GM18520 (cell line): ENCODE data around the gene SCN10A.

Experiments
- ATAC-seq: cut with Tn5 transposase; IDR thresholded peaks from one replicate; pipeline ENCODE4 v1.9.1; 2021; ENCODE audit not compliant: unreplicated experiment

SCN10A gene

DNA sequence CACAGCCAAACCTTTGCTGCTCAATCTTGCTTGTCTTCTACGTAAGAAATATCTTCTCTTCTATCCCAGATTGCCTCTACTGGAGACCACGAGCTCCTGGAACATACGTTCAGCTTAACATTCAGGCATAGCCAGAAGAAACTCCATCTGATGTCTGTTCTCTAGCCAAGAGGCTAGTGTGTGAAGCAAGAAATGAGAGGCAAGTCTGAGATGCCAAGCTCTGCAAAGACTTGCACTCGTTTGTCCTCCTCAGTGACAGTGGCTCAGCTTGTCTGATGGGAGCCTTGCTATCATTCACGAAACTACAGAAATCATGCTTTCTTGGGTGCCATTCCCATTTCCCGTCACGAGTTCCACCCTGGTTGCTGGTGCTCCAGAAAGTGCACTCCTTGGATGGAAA is at the start of gene SCN10A:
Gene SCN10A (minus strand): TSS at position 192 of the 400 bp plus-strand sequence. CDS start 22,207 bp downstream, outside the sequence.
- no peak for ATAC-seq

DNA sequence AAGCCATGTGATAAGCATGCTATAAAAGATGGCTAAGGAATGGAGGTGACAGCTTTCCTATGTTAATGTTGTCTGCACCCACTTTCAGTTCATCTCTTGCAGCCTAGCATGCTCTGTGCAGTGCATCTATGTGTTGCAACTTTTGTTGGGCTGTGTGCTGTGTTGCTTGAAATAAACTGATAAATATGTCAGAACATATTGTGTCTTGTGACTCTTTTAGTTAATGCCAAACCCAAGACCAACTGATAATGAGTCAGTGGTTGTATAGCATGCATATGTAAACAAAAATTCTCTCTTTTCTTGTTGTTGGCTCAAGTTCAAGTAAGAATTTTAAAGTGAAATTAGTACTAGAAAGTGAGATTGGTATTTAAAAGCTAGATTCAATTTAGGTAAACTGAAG is 37.0 kb upstream of the SCN10A start:
- no peak for ATAC-seq

DNA sequence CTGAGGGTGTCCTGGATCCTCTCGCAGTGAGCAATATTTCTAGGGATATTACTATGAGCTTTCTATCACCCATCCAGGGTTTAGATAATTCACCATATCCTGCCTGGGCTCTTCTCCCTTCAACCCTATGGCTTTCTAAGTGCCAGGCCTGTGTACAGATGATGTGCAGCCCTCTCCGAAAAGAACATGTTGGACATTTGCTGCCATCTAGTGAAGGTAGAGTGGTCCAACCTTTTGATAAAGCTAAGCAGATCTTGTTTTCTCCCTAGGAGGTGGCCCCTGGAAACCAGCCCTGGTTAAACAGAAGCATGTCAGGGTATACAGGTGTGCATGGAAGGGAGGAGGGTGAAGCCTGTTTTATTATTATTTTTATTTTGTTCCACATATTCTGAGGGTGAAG is 27.9 kb upstream of the SCN10A start:
- no peak for ATAC-seq

DNA sequence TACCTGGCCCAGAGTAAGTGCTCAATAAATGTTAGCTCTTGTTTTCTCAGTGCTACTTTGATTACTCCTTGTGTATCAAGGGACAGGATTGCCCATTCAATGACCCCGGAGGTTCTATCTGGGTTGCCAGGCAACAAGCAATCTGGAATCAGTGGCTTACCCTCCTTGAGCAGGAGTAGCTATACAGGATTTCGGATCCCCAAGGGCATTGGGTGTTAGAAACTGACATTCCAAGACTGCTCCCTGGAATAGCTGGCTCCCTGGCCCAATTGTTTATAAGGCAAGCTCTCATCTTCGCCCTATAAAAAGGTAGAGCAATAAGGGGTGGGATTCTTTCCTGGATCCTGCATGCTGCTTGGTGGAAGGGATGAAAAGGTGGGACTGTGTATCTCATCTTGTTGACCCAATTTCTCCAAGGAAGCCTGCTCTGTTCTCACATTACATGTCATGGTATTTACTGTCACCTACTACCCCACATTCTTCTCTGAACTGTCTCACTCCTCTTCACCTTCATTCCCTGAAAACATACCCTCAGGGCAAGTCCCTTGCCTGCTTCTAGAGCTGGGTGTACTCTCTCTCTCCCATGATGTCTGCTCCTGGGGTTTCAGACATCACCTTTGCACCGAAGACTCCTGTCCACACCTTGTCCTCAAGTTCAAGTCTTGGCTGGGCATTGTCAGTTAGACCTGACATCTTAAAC is 26.4 kb upstream of the SCN10A start:
- no peak for ATAC-seq

DNA sequence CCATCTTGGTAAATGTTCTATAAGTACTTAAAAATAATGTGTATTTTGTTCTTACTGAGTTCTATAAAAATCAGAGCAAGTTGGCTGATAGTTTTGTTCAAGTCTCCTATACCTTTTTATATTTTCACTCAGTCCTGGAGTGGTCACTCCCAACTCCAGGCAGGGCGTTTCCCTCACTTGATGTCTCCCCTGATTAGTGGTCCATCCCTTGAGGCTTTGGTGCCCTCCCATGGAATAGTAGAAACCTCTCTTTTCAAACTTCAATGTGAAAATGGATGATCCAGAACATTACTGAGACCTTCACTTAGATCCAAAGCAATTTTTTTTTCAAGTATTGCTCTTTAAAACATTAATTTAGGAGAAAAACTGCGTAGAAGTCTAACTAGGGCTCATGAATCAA is 25.0 kb upstream of the SCN10A start:
- no peak for ATAC-seq

DNA sequence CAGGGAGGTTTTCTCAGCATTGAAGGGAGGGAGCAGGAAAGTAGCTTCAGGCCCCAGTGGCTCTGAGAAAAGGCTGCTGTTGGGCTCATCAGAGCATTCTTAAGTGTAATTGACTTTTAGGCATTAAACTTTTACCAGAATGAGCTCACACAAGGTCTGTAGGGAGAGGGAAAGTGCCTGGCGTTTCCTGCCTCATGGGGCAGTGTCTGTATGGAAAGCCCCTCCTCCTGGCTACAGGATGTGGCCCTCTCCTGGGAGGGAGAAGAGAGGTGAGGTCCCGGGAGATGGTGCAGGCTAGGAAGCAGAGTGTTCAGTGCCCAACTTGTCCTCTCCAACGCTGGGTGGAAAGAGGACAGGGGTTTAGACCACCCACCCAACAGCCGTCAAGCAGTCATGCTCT is 21.3 kb upstream of the SCN10A start:
- ATAC-seq, result no peak

DNA sequence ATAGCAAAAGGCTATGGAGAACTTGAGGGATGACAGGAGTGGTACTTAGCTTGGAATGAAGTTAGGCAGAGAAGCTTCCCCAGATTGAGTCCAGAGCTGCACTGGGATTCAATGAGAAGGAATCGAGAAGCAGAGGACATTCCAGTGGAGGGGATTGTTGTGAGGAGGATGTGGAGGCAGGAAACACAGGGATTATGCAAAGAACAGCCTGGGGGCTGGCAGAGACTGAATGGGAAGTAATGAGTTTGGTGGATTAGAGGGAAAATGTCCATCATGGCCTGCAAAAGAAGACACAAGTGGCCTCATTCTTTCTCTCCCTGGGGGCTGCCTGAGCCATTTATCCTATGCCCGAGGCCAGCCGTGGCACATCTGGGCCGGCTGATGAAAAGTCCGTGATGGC is 20.5 kb upstream of the SCN10A start:
- ATAC-seq, result no peak

DNA sequence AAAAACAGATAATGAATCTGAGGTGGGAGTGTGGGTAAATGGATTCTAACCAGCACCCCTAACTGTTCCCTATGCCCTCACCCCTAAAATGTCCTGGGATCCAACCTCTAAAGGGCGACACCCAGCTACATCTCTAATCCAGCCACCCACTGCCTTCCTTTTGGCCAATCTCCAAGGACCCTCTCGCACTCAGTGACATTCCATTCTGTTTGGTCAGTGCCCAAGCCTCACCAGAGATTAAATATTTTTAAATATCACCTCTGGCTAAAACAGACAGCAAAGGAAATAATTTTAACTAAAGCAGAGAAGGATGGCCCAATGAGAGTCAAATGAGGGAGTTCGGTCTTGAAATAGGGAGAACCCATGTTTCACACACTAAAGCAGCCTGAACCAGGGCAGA is 19.9 kb upstream of the SCN10A start:
- no peak for ATAC-seq

DNA sequence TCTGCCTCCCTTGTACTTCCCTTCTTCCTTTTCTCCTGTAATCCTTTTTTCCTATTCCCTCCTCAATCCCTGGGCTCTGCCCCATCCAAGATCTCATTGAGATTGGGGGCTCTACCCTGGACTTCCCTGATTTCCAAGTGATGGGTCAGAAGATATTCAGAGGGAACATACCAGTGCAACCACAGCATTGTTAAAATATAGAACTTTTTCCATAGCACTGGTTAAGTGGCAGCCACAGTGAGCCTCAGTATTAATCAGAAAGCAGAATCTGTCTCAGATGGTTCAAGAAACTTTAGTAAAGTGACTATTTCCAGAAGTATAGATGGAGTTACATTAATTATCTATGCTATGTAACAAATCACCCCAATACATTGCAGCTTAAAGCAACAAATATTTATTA is 18.7 kb upstream of the SCN10A start:
- ATAC-seq, result no peak

DNA sequence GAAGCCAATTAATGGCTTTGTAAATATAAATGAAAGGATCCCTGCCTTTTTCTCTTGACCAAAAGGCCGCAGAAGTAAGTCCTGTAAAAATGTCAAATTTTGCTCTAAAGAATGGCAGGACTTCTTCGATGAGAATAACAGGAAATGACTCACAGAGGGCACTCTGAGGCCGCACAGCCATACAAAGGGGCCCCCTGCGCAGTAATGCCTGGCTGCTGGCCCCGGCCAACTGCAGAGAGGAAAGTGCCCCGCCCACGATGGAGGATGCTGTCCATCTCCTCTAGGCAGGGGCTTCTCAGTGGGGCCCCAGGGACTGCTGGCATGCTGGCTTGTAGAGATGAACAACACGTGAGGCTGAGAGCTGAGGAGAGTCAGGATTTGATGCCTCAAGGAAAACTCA is 18.1 kb upstream of the SCN10A start:
- ATAC-seq, result no peak

DNA sequence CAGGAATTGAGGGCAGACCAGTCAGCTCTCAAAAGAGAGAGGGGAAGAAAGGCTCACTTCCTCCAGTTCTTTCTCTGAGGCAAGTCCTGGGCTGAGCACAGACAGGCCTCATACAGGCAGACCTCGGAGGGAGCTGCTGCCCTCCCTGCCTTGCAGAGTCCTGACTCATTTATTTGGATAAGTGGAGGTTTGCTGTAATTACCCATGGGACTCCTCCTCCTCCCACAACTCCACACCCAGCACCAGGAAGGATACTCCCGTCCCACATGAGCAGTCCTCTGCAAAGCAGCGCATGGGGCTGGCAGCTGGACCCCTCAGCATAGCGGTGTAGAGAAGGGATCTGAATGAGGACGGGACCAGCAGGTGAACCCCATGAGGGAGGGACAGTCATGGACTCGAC is 13.4 kb upstream of the SCN10A start:
- ATAC-seq, result no peak

DNA sequence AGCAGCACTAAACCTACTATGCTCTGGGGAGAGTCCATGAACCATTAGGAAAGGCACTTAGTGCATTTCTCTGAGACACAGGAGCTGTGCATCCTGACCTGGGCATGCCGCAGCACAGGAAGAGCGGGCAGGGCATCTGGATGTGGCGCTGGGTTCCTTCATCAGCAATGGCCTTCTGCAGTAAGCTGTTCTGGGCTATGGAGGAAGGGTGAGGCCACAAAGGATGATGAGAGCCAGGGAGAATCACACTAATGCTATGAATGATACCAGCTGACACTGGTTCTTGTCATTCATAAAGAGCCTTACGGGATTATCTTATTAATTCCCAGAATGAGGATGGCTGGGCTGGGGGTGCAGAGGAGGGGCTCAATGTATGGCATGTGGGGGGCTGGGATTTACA is 12.7 kb upstream of the SCN10A start:
- ATAC-seq, result no peak

DNA sequence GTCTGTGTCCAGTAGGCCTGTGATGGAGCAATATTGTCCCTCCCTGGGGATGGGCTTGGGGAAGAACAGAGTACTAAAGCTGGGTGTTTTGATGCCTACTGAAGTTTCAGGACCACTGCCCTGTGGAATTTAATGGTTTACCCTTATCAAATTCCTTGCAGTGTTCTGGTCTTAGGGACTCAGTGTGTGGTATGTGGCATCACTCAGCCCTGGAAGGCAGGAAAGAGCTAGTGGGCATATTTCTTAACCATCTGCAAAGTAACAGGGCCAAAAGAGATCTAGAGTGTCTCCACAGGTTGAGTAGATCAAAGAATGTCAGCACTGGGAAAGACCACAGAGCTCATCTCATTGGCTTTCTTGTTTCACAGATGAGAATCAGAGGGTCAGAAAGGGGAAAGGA is 11.8 kb upstream of the SCN10A start:
- ATAC-seq, result no peak

DNA sequence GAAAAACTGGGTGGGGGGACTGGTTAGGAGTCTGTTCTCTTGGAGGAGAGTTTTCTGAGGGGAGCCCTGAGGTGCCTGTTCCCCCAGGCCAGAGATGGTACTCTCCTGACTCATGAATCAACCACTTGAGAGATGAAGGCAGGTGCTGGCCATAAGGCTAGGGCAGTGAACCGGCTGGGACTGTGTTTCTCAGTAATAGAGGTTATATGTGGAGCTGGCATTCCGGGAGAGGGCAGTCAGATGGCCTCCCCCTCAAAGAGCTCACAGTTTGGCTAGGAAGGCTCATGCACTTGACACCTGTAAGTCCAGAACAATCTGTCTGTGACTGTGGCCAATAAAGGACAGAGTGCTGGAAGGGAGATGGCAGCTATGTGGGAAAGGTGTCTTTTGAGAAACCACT is 10.0 kb upstream of the SCN10A start:
- no peak for ATAC-seq

DNA sequence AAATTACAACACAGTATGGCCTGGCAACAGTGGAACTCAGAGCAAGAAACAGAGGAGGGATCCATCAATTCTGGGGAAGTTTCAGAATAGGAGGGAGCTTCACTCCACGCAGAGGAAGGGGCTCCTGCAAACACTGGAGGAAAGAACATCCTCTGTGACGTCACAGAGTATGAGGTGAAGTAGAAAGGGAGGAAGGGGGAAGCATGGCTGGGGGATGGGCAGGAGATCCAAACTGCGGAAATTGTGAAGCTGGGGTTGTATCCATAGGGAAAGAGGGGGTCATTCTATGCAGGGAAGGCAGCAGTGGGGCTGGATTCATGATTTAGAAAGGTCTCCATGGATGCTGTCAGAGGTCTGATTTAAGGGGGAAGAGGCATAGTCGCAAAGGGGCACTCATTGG is 8.3 kb upstream of the SCN10A start:
- no peak for ATAC-seq

DNA sequence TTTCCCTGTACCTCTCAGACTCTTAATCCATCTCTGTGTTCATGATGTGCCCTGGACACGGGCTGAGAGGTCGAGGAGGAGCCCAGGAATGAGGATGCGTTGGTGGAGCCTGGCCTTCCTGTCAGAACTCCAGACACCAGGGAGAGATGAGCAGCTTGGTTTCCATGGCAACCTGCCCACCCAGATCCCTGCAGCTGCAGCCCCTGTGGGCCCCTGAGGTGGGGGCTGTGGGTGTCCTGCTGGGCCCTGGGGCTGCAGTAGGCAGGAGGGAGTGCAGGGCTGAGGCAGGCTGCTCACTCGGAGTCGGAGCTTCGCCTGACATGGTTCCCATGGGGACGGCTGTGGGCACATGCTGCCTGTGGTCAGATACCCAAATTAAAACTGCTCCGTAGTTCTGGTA is 7.7 kb upstream of the SCN10A start:
- ATAC-seq, result no peak

DNA sequence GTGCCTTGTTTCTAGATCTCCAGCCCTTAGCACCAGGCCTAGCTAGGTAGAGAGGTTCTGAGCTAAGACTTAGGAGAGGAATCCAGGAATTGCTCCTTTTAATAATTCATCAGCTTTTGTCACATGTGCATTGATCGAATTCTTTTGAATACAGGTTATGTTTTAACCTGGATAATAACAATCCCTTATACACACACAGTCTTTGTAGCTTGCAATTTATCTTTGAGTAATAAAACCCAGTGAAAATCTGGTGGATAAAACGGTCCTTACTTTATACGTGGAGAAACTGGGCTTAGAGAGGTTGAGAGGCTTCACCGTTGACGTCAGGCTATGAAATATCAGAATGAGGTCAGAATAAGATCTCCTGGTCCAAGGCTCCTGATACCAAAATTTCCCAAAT is 7.2 kb upstream of the SCN10A start:
- ATAC-seq, result no peak

DNA sequence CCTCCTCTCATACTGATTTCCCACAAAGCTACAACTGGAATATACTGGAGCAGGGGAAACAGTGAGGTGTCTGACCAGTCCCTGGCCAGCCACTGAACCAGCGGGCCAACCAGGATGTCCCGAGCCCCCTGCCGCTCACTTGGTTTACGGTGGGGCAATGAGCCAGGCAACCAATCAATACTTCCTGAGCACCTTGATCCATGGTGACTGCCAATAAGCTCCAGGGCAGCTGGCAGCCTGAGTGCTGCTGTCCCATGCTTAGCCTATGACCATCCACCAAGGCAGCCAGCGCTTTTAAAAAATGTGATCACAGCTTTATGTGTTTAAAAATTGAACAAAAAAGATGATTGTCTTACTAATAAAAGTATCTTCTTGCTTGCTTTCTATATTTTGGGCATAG is 4.2 kb downstream of the SCN10A start:
- no peak for ATAC-seq

DNA sequence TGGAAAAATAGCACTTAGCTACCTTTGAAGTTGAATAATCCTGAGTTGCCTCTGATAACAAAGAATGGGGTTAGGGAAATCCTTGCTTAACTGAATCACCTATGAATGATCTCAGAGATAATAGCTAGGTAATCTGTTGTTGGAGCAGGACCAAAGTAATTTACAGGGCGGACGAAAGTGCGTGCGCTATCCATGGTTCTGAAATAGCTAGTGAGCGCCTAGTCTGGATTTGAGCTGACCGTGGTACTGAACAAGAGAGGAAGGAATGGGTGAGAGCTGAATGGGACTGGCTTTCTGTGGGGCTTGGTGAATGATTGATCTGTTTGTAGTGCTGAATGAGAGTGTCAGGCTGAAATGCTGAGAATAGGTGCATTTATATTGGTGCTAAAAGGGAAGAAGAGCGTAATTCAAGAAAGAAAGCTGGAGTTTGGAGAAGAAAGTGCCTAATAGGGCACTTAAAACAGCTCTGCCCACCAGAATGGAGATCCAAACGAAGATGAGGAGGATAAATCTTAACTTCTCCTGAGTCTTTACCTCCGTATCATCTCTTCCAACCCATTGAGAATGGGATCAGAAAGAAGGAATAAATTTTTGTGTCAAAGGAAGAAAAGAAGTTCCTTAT is 10.1 kb downstream of the SCN10A start:
- no peak for ATAC-seq

DNA sequence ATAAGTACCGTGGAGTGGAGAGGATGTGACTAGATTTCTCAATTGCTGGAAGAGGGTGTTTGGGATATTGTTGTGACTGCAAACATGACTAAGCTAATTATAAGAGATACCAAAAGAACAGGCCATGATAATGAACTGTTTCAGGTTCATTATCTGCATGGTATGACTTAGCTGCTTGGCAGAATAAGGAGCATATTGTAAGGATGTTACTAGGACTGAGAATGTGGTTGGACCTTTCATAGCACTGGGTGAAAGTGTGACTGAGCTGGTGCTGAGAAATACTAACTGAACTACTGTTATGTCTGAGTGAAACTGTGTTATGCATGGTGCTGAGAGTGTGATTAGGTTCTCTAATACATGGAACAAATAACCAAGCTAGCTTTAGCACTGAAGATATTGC is 11.0 kb downstream of the SCN10A start:
- ATAC-seq, result no peak

DNA sequence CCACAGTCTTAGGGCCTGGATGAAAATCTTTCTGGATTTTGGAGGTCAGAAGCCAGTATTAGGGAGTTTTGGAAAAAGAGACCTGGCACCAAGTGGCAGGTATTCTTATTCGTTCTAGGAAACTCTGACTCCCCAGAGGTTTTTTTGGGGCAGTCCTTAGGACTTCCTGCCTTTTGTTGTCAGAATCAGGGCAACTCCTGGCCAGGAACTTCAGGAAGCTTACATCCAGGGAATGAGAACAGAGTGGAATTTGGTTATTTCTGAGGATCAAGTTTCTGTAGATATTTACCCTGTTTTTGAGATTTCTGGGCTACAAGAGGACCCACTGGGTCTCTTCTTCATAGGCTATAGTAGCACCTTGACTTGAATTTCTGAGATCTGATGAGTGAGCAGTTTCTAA is 15.5 kb downstream of the SCN10A start:
- no peak for ATAC-seq

DNA sequence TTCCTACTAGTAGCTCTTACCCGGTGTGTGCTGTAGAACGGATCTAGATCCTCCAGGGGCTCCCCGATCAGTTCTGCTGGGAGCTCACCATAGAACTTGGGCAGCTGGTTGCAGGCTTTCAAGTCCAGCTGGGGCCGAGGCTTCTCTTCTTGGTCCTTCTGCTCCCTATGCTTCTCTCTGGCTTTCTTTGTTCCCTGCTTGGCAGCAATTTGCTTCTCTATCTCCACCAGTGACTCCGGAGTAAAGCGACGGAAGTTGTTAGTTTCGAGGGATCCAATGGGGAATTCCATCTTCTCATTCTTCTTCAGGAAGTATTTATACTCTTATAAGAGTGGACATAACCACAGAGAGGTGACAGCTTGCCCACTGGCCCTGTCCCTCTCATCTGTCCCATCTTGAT is 22.3 kb downstream of the SCN10A start:
- no peak for ATAC-seq

DNA sequence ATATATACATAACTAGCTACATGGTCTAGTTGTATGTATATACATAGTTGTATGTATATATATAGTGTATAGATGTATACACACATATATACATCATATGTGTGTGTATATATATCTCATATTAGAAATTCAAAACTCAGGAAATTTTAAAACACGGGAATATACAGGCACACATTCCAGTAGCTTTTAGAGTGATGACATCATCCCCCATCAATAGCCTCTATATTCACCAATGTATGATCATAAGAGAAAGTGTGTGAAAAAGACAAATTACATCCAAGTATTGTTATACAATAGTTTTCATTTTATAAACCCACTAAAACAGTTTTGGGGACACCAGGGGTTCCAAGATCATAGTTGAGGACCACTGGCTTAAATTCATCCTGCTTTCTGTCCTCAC is 23.0 kb downstream of the SCN10A start:
- no peak for ATAC-seq
